ENCODE results near the gene ZMYND15.

DNA sequence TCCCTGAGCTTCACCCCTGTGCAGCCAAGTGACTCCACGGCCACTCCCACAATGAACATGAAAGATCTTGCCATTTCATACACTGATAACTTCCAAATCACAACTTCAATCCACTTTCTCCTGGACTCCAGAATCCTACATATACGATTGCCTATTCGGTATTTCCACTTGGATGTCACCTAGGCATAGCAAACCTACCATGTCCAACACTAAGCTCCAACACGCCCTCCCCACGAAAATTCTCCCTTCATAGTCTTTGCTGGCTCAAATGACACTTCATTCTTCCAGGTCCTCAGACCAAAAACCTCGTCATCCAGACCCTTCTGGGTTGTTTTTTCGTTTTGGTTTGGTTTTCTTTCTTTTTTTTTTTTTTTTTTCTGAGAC is 51.1 kb downstream of the ZMYND15 start:
- TF ChIP-seq EZH2 (IDR thresholded peaks at IDR 0.05; ENCODE audit: borderline replicate concordance) (no peak), EZH2phosphoT487 (IDR thresholded peaks at IDR 0.05; ENCODE audit: low read depth, severe bottlenecking, unreplicated experiment) (no peak)
- TF ChIP-seq, protein P1, sequence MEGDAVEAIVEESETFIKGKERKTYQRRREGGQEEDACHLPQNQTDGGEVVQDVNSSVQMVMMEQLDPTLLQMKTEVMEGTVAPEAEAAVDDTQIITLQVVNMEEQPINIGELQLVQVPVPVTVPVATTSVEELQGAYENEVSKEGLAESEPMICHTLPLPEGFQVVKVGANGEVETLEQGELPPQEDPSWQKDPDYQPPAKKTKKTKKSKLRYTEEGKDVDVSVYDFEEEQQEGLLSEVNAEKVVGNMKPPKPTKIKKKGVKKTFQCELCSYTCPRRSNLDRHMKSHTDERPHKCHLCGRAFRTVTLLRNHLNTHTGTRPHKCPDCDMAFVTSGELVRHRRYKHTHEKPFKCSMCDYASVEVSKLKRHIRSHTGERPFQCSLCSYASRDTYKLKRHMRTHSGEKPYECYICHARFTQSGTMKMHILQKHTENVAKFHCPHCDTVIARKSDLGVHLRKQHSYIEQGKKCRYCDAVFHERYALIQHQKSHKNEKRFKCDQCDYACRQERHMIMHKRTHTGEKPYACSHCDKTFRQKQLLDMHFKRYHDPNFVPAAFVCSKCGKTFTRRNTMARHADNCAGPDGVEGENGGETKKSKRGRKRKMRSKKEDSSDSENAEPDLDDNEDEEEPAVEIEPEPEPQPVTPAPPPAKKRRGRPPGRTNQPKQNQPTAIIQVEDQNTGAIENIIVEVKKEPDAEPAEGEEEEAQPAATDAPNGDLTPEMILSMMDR (IDR thresholded peaks at IDR 0.05; ENCODE audit: poor library complexity) = no peak

All from hepatocyte (in vitro differentiated cells).